HG02852 (cell line): ENCODE results near the gene PIM1.

ENCODE experiments used
- ATAC-seq: cut with Tn5 transposase; IDR thresholded peaks from one replicate; pipeline ENCODE4 v1.9.1; 2021; ENCODE audit warnings: mild to moderate bottlenecking, moderate library complexity; ENCODE audit not compliant: unreplicated experiment

PIM1 gene

DNA sequence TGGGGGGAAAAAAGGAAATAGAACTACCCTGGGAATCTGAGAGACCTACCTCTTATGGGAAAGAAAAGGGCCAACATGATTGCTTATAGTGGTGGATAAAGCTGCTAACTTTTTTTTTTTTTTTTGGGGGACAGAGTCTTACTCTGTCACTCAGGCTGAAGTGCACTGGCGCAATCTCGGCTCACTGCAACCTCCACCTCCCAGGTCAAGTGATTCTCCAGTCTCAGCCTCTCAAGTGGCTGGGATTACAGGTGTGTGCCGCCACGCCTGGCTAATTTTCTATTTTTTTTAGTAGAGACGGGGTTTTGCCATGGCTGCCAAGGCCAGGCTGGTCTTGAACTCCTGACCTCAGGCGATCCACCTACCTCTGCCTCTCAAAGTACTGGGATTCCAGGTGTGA, 48.1 kb downstream of the PIM1 start:
- ATAC-seq: no peak

DNA sequence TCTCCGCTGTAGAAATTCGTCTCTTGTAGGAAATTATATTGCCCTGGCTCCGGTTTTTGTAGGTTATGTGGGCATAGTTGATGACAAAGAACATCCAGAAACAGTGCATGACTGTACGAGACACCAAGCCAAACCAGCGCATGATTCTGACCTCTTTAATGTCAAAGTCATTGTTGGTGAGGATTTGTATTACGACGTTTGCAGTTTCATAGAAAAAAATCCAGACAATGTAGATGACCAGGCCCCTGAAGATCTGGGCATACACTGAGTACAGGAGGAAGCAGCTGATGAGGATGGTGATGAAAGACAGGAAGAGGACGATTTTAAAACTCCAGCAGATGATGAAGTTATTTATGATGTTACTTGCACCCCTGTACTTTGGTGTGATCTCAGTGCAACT, 48.6 kb downstream of the PIM1 start:
- ATAC-seq: no peak

DNA sequence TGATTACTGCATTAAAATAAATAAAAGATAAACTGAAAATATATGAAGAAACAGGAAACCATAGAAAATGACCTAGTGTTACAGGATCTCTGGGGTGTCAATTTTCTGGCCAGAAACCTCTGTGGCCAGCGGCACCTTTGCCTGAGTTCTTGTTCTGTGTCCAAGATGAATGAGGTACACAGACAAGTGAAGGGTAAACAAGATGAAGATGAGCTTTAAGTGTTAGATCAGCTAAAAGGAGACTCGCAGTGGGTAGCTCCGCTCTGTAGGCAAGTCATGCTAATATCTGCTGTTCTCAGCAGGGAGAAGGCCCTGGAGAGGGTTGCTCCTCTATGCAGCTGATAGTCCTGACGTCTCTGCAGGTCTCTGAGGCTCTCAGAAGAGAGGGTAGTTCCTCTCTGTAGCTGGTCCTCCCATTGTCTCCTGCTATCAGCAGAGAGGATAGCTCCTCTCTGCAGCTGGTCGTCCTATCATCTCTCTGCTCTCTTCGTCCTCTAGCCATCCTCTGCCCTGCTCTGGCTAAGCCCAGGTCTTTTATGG, 51.7 kb downstream of the PIM1 start:
- ATAC-seq: no peak

DNA sequence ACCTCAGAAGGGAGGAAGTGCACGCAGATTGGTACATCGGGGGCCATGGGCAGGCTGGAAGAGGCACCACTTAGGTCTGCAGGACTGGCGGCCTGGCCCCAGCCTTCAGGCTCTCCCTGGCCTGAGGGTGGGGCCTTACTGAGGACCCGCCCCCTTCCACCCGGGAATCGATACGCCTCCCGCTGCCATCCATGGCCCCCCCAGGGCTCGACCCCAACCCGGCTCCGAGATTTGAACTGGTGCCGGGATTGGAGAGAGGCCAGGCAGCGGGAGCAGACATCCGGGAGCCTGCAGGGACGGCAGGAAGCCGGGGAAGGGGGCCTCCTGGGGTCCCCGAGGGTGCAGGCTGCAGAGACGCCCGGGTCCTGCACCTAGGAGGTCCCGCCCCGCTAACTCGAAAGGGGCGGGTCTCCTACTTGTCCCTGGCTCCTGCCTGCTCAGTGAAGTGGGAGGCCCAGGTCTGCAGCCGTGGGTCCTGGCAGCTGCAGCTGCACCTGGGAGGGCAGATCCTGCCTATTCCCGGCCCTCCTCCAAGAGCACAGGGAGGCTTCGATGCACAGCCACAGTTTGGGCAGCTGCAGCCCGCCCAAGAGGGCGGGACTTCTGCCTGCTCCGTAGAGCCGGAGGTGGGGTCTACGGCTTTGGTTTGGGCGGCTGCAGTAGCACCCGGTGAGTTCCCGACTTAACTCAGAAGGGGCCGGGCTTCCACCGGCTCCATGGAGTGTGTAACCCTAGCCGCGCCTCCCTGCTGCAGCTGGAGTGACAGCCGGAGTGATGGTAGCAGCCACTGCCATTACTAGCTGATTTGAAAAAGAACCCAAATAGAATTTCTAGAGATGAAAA, 52.4 kb downstream of the PIM1 start:
- peak; percentile 90 for ATAC-seq

DNA sequence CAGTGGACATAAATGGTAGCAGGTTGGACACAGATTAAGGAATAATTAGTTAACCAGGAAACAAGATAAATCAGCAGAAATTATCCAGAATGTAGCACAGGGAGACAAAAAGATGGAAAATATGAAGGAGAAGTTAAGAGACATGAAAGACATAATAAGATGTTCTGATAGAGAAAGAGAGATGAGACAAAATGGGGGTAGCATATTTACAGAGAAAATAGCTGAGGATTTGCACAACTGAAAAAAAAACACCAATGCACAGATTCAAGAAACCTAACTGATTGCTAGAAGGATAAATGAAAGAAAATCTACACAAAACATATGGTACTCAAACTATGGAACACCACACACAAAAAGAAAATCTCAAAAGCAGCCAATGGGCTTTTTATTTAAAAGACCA, 53.0 kb downstream of the PIM1 start:
- ATAC-seq: no peak
